ENCODE measurements around the gene ADAMTSL4. TPM values are rescaled to one million over a fixed set of nuclear protein-coding genes. Genes with fewer than 3 reads are reported as not detected.
A peak's percentile ranks its signal among the peaks of the same experiment; 100 is the strongest.

The ADAMTSL4 gene
- total RNA-seq, 1 donor: 5.4 TPM

DNA sequence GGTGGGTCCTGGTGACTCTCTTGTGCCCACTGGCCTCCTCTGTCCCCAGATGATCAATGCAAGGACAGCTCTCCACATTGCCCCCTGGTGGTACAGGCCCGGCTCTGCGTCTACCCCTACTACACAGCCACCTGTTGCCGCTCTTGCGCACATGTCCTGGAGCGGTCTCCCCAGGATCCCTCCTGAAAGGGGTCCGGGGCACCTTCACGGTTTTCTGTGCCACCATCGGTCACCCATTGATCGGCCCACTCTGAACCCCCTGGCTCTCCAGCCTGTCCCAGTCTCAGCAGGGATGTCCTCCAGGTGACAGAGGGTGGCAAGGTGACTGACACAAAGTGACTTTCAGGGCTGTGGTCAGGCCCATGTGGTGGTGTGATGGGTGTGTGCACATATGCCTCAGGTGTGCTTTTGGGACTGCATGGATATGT is 10.8 kb downstream of the ADAMTSL4 start:
- H3K4me2 ChIP-seq (ENCODE audit: insufficient read depth, low read length): peak overlapping the region; percentile 24
- H2AFZ ChIP-seq (ENCODE audit: low read length): no peak overlapping the region
- H3K79me2 ChIP-seq (ENCODE audit: insufficient read depth, low read length): peaks cover 21% of the 10 kb centered on the region

DNA sequence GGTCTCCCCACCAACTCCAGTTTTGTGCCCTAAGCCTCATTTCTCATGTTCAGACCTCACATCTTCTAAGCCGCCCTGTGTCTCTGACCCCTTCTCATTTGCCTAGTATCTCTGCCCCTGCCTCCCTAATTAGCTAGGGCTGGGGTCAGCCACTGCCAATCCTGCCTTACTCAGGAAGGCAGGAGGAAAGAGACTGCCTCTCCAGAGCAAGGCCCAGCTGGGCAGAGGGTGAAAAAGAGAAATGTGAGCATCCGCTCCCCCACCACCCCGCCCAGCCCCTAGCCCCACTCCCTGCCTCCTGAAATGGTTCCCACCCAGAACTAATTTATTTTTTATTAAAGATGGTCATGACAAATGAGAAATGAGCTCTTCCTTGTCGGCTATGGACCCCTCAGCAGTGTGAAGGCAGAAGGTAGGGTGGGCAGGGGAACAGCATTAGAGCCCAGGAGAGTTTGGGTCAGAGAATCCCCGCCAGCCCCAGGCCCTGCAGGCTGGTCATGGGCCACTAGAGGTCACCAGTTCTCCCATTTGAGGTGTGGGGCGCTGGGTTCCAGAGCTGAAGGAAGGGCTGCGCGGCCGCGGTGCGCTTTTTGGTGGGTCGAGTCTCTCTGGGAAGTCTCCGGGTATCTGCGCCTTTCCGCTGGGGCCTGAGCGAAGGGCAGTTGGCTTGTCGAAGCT is 11.5 kb downstream of the ADAMTSL4 start:
- Histone ChIP-seq H3K9me3 (ENCODE audit: low read depth, low read length) (no peaks in the 10 kb centered on the region), H2AFZ (ENCODE audit: low read length) (peak overlapping the region; percentile 85), H3K27me3 (ENCODE audit: insufficient read depth, low read length) (no peaks in the 10 kb centered on the region), H3K4me1 (ENCODE audit: insufficient read depth, low read length) (peaks cover 52% of the 10 kb centered on the region), H4K20me1 (ENCODE audit: insufficient read depth, low read length) (peaks cover 6% of the 10 kb centered on the region), H3K36me3 (ENCODE audit: insufficient read depth, low read length) (peaks cover 5% of the 10 kb centered on the region), H3K27ac (ENCODE audit: low read depth, low read length) (peak overlapping the region; percentile 100), H3K4me2 (ENCODE audit: insufficient read depth, low read length) (peak overlapping the region; percentile 96), H3K4me3 (ENCODE audit: insufficient read depth, low read length) (peak overlapping the region; percentile 81), H3K79me2 (ENCODE audit: insufficient read depth, low read length) (peaks cover 21% of the 10 kb centered on the region)
- TF ChIP-seq, protein P1, sequence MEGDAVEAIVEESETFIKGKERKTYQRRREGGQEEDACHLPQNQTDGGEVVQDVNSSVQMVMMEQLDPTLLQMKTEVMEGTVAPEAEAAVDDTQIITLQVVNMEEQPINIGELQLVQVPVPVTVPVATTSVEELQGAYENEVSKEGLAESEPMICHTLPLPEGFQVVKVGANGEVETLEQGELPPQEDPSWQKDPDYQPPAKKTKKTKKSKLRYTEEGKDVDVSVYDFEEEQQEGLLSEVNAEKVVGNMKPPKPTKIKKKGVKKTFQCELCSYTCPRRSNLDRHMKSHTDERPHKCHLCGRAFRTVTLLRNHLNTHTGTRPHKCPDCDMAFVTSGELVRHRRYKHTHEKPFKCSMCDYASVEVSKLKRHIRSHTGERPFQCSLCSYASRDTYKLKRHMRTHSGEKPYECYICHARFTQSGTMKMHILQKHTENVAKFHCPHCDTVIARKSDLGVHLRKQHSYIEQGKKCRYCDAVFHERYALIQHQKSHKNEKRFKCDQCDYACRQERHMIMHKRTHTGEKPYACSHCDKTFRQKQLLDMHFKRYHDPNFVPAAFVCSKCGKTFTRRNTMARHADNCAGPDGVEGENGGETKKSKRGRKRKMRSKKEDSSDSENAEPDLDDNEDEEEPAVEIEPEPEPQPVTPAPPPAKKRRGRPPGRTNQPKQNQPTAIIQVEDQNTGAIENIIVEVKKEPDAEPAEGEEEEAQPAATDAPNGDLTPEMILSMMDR (IDR thresholded peaks at IDR 0.05; ENCODE audit: extremely low read depth, low read depth, low read length): peak; percentile 81
- DNase-seq (ENCODE audit: insufficient read length, low spot score, missing footprints): peak; percentile 98

More for the DNA sequence above, 10.8 kb downstream of the ADAMTSL4 start:
- TF ChIP-seq, protein P1 (IDR thresholded peaks at IDR 0.05; ENCODE audit: extremely low read depth, low read depth, low read length): peak; percentile 89
- Histone ChIP-seq H3K4me3 (ENCODE audit: insufficient read depth, low read length) (no peak overlapping the region), H4K20me1 (ENCODE audit: insufficient read depth, low read length) (peaks cover 6% of the 10 kb centered on the region), H3K27me3 (ENCODE audit: insufficient read depth, low read length) (no peaks in the 10 kb centered on the region), H3K27ac (ENCODE audit: low read depth, low read length) (peak overlapping the region; percentile 100), H3K4me1 (ENCODE audit: insufficient read depth, low read length) (peaks cover 48% of the 10 kb centered on the region), H3K36me3 (ENCODE audit: insufficient read depth, low read length) (peaks cover 9% of the 10 kb centered on the region), H3K9me3 (ENCODE audit: low read depth, low read length) (no peaks in the 10 kb centered on the region)
- peak; percentile 96 for DNase-seq (ENCODE audit: insufficient read length, low spot score, missing footprints)

DNA sequence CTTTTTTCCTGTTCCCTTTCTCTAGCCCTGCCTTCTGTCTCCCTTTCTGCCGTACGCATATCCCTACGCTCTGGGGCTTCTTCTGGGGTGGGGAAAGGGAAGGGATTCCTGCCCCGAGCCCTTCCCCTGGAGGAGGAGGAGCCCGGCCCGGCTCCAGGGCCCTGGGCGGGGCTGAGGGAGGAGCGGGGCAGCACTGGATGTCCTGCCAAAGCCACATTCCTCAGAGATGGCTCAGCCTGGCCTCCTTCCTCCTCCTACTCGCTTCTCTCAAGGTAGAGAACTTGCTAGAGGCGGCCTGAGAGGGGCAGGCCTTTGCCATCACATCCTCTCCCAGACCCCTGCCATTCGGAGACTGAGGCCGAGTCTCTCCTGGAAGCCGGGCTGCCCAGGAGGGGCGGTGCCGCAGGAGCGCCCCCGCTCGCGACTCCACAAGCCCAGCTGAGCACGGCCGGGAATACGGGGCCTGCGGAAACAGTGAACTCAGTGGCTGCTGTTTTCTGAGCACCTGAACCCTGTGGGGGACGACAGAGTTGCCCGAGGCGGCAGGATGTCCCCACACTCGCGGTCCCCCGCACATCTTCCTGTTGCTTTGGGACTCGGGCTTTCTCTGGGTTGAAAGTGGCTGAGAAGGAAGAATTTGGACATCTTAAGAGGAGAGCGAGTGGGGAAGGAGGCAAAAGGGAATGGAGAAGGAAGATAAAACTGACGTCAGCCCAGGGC is 12.2 kb downstream of the ADAMTSL4 start:
- Histone ChIP-seq H2AFZ (ENCODE audit: low read length) (peak overlapping the region; percentile 85), H3K4me3 (ENCODE audit: insufficient read depth, low read length) (peak overlapping the region; percentile 81), H3K27me3 (ENCODE audit: insufficient read depth, low read length) (no peaks in the 10 kb centered on the region), H3K4me1 (ENCODE audit: insufficient read depth, low read length) (peaks cover 52% of the 10 kb centered on the region), H3K4me2 (ENCODE audit: insufficient read depth, low read length) (peak overlapping the region; percentile 96), H4K20me1 (ENCODE audit: insufficient read depth, low read length) (peaks cover 6% of the 10 kb centered on the region), H3K9me3 (ENCODE audit: low read depth, low read length) (no peaks in the 10 kb centered on the region), H3K79me2 (ENCODE audit: insufficient read depth, low read length) (peaks cover 24% of the 10 kb centered on the region), H3K27ac (ENCODE audit: low read depth, low read length) (peak overlapping the region; percentile 100), H3K36me3 (ENCODE audit: insufficient read depth, low read length) (peaks cover 2% of the 10 kb centered on the region)
- TF ChIP-seq, protein P1 (IDR thresholded peaks at IDR 0.05; ENCODE audit: extremely low read depth, low read depth, low read length): peak; percentile 14
- DNase-seq (ENCODE audit: insufficient read length, low spot score, missing footprints): peak; percentile 99

DNA sequence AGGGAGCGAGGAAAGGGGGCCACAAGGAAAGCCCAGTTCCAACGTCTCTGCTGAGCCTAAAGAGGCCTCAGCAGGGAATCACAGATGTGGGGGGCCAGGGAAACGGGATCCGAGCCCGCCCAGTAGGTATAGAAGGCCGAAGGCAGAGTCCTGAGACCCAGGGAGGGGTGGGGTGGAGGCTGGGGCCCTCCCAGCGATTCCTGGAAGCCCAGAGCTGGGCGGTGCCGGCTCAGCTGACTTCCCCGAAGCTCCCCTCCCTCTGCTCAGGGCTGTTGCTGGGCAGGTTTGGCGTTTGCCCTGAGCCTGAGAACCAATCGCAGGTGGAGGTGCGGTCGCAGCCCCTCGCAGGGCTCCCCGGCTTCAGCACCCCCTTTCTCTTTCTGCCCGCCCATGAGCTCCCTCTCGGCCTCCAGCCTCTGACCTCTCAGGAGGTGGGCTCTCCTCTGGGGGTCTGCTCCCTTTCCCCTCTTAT is 12.8 kb downstream of the ADAMTSL4 start:
- Histone ChIP-seq H3K4me1 (ENCODE audit: insufficient read depth, low read length) (peaks cover 55% of the 10 kb centered on the region), H3K79me2 (ENCODE audit: insufficient read depth, low read length) (peaks cover 30% of the 10 kb centered on the region), H4K20me1 (ENCODE audit: insufficient read depth, low read length) (peaks cover 6% of the 10 kb centered on the region), H3K9me3 (ENCODE audit: low read depth, low read length) (no peaks in the 10 kb centered on the region), H3K27me3 (ENCODE audit: insufficient read depth, low read length) (no peaks in the 10 kb centered on the region), H3K36me3 (ENCODE audit: insufficient read depth, low read length) (peaks cover 2% of the 10 kb centered on the region), H3K4me3 (ENCODE audit: insufficient read depth, low read length) (peak overlapping the region; percentile 81), H2AFZ (ENCODE audit: low read length) (peak overlapping the region; percentile 48), H3K4me2 (ENCODE audit: insufficient read depth, low read length) (peak overlapping the region; percentile 96), H3K27ac (ENCODE audit: low read depth, low read length) (peak overlapping the region; percentile 100)
- DNase-seq (ENCODE audit: insufficient read length, low spot score, missing footprints): peak; percentile 96
- TF ChIP-seq, protein P1 (IDR thresholded peaks at IDR 0.05; ENCODE audit: extremely low read depth, low read depth, low read length): no peak

Measured in osteoblast (primary cell).